Testis (tissue), 2 donors: ENCODE measurements around the gene SCN3A.

Experiments
- CTCF ChIP-seq, 3 experiments: fragments of 450-650 bp in 2 of 3; fragments of 200-600 bp in 1 of 3; sonication (generic) in 1 of 3; IDR thresholded peaks; one replicate each; pipeline ENCODE4 v1.5.1; 2016 to 2019; ENCODE audit warnings: antibody characterized with exemption in 3 of 3, mild to moderate bottlenecking in 2 of 3, moderate library complexity in 1 of 3
- POLR2A ChIP-seq: fragments of 450-650 bp; IDR thresholded peaks from one replicate; pipeline ENCODE4 v1.6.1; 2017; ENCODE audit warnings: antibody characterized with exemption, mild to moderate bottlenecking, moderate library complexity

- TF ChIP-seq CTCF (IDR thresholded peaks at IDR 0.05), result no peak
- no peak for TF ChIP-seq POLR2A
Measured at GRCh38 chr2:165185633-165186032, 18.2 kb downstream of the SCN3A start.
